ENCODE results near the gene DENND2A.

DNA sequence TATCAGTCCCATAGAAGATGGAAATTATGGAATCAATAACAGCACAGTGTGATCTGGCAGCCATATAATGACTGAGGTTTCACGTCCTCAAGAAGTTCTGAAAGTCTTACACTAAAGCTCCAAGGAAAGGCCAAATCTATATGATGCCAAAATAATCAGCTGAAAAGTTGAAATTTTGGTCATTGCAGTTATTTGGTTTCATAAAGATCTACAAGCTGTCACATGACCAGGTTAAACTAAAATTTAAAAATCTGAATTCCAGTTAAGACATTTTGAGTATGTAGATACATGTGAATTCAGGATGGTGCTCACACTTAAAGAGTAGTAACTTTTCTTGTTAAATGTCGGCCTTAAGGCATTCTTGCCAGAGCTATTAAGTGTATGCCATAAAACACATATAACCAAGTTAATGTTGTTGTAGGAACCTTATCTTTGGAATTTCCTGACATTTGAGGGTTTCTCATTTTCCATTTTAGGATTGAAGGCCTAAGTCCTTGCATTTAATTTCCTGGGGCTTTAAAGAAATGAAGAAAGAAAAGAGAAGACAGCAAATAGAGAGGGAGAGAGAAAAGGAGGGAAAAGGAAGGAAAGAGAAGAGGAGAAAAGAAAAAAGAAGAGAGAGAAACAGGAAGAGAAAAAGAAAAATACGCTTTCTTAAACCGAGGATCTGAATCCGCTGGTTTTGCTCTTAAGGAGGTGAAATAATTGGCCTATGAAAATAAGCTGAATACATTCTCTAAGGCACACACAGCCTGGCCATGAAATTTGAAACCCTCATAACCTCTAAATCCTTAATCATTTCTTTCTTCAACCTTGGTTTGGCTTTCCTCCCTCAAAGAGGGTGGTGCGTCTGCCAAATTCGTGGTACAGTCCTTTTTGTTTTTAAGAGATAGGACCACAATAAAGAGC, 43.8 kb downstream of the DENND2A start:
- TF ChIP-seq, protein P1, sequence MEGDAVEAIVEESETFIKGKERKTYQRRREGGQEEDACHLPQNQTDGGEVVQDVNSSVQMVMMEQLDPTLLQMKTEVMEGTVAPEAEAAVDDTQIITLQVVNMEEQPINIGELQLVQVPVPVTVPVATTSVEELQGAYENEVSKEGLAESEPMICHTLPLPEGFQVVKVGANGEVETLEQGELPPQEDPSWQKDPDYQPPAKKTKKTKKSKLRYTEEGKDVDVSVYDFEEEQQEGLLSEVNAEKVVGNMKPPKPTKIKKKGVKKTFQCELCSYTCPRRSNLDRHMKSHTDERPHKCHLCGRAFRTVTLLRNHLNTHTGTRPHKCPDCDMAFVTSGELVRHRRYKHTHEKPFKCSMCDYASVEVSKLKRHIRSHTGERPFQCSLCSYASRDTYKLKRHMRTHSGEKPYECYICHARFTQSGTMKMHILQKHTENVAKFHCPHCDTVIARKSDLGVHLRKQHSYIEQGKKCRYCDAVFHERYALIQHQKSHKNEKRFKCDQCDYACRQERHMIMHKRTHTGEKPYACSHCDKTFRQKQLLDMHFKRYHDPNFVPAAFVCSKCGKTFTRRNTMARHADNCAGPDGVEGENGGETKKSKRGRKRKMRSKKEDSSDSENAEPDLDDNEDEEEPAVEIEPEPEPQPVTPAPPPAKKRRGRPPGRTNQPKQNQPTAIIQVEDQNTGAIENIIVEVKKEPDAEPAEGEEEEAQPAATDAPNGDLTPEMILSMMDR (conservative IDR thresholded peaks at IDR 0.05; ENCODE audit: low read depth, low read length): no peak
- TF ChIP-seq EZH2 (IDR thresholded peaks at IDR 0.05; ENCODE audit: borderline replicate concordance, low read depth, low read length, poor library complexity, severe bottlenecking): no peak
